Medulla oblongata (tissue), 1 donor: ENCODE measurements around the gene LPO.

ENCODE experiments used
- DNase-seq: peaks from one replicate; pipeline ENCODE4 v3.0.0-alpha.2; 2015; ENCODE audit errors: extremely low spot score

The LPO gene

GRCh38 chr17:58317421-58318064 is 79.2 kb downstream of the LPO start:
- peak; percentile 54 for DNase-seq

- DNase-seq = no peak
Observed at GRCh38 chr17:58318065-58318481, 79.7 kb downstream of the LPO start.
